22Rv1 (cell line): ENCODE measurements around the gene ENKD1.

Experiments used
- ZFX ChIP-seq: fragments of 450-650 bp; IDR thresholded peaks from 2 replicates; pipeline ENCODE4 v1.6.1; 2017; ENCODE audit warnings: antibody characterized with exemption, borderline replicate concordance
- TF ChIP-seq, protein P1 (sequence below): fragments of 450-650 bp; IDR thresholded peaks from 2 replicates; pipeline ENCODE4 v1.5.1; 2017; ENCODE audit warnings: mild to moderate bottlenecking

GRCh38 chr16:67675579-67675935, 9.0 kb upstream of the ENKD1 start:
- TF ChIP-seq, protein P1, sequence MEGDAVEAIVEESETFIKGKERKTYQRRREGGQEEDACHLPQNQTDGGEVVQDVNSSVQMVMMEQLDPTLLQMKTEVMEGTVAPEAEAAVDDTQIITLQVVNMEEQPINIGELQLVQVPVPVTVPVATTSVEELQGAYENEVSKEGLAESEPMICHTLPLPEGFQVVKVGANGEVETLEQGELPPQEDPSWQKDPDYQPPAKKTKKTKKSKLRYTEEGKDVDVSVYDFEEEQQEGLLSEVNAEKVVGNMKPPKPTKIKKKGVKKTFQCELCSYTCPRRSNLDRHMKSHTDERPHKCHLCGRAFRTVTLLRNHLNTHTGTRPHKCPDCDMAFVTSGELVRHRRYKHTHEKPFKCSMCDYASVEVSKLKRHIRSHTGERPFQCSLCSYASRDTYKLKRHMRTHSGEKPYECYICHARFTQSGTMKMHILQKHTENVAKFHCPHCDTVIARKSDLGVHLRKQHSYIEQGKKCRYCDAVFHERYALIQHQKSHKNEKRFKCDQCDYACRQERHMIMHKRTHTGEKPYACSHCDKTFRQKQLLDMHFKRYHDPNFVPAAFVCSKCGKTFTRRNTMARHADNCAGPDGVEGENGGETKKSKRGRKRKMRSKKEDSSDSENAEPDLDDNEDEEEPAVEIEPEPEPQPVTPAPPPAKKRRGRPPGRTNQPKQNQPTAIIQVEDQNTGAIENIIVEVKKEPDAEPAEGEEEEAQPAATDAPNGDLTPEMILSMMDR: no peak
- no peak for TF ChIP-seq ZFX
